Measurements from ENCODE around the gene ADNP2.

GRCh38 chr18:80189531-80189865 is 80.4 kb downstream of the ADNP2 start:
- TF ChIP-seq CTCF (IDR thresholded peaks at IDR 0.05; ENCODE audit: low read depth, low read length), result no peak
- TF ChIP-seq POLR2A (IDR thresholded peaks at IDR 0.05; ENCODE audit: extremely low read depth, insufficient read length), result no peak
- no peak for TF ChIP-seq MAX (IDR thresholded peaks at IDR 0.05; ENCODE audit: low read depth, low read length)

All from NB4 (cell line).